GM18511 (cell line): ENCODE results near the gene ZBTB21.

Source experiments
- ATAC-seq: cut with Tn5 transposase; IDR thresholded peaks from one replicate; pipeline ENCODE4 v1.9.1; 2021; ENCODE audit warnings: mild to moderate bottlenecking, moderate library complexity; ENCODE audit not compliant: unreplicated experiment

The ZBTB21 gene

DNA sequence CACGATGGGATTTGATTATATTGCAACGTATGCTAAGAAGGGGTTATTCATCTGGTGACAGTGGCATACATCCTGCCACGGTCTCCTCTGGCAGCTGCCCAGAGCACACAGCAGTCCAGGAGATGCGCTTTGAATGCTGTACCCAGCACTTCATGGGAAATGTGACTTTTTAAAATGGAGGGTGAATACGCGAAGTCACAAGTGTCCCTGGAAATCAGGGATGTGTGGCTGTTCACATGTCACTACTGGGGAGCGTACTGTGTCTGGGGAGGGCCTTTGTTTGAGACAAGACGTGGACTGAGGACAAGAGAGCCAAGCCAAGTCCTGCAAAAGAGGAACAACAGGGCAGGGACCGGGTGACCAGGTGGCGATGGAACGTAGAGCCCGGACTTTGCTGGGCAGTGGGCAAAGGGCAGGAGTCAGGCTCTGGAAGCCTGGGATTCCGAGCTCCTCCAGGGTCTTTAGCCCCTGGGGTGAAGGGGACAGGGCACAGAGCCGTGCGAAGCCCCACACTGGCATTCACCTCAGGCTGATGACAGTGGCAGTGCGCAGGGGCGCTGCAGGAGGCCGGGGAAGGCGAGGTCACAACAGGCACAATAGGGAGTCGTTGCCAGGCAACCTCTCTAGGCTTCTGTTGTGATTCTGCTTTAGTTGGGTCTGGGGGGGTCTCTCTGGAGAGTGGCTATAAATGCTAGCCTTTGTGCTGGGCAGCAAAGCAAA is 11.4 kb upstream of the ZBTB21 start:
- ATAC-seq = no peak

DNA sequence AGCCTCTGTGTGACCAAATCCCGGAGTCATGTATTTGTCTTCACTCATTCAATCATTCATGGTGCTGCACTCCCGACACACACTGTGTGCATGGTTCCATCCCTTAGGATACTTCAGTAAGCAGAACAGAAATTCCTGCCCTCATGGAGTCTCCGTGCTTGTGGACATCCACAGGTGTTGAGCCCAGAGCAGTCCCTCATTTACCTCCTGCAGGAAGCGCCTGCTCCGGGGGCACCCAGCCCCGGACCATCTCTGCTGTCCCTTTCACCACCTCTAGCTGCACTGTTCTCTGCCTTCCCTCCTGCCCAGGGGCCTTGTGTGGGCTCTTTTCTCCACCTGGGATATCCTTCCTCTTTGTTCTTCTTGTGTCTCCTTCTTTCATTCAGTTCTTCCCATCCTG is 9.5 kb upstream of the ZBTB21 start:
- no peak for ATAC-seq

DNA sequence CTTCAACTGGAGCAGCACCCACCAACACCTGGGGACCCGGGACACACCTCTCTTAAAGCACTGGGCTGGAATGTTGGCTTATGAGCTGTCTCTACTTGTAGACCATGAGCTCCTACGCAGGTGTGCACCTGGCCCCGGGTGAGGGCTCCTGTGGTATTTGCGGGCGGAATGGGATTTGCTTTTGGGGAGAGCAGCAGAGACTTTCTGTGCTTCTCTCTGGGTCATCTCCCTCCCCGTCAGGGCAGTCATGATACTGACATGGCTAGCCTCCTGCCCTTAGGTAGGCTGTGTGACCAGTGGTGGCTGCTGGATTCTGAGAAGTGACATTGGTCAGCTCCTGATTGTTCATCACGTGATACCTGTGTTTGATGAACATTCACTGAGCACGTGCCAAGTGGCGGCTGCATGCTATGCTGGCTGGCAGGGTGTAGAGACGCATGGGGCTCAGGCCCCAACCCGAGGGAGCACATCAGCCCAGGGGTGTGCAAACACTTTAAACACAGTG is 9.0 kb upstream of the ZBTB21 start:
- no peak for ATAC-seq

DNA sequence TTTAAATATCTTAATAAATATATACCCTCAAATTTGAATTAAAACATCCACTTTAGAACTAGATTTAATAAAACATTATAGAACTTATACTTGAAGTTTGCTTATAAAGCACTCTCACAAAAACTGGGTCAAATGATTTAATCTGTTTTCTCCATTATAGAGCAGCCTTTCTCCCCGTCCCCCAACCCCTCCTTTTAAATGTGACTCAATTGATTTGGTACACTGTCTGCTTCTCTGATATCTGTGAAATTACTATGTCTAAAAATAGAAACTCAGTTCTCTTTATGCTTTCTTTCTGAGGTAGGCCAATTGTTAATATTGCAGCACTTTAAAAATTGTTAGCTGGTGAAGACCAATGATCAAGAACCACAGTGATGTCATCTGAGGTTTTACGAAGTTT is 6.9 kb upstream of the ZBTB21 start:
- ATAC-seq = no peak

DNA sequence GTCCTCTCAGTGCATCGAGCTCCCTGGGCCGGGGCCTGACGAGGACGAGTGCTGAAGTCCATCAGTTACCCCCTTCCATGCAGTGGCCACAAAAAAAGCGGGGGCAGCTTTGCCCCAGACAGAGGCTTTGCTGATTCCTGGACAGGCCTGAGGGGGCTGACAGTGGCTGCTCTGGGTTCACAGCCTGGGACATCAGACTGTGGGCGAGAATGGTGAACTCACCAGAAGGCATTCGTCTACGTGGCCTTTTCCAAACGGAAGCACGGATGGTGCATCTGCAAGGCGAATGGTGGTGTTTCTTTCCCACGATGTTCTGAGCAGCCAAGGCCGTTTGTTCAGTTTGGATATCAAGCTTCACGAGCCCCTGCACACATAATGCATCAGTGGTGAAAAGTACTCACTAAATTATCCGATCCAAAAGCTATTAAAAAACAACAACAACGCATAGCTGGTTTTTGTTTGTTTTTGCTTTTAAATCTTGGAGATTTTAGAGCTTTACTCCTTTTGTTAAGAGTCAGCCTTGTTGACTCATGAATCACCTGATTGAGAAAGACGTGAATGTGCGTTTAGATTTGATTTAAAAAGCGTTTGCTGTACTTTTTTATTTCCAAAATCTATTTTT is 6.3 kb upstream of the ZBTB21 start:
- ATAC-seq = no peak

DNA sequence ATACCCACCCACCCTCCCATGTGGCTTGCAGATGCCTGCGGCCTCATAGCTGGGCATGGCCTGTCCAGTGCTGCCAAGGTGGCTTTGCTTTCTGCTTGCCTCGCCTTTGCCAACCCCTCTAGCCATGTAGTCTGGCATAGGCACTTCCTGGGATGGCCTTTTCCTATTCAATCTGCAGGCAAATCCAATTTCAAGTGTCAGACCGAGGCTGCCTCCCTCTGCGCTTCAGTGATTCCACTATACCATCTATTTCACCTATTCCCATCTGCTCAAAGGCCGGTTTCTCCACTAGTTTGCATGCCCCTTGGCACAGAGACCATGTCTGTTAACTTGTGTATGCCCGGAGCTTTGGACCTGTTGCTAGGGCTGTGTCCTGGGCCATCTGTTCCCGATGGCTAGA is 3.8 kb upstream of the ZBTB21 start:
- ATAC-seq = no peak

DNA sequence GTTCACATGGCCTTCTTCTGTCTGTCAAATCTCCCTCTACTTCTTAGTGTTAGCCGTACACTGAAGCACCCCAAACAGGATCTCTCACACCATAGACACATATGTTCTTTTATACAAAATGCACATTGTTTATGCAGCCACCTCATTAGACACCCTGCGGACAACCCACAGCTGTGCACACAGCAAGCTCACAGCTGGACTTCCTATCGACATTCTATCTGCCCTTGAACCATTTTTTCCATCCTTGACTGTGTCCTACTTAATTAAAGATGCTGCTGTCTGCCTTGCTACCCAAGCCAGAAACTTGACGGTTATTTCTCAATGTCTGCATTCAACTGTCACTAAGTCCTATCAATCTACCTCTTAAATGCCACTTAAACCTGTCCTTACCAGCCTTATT is 3.2 kb upstream of the ZBTB21 start:
- ATAC-seq = no peak

DNA sequence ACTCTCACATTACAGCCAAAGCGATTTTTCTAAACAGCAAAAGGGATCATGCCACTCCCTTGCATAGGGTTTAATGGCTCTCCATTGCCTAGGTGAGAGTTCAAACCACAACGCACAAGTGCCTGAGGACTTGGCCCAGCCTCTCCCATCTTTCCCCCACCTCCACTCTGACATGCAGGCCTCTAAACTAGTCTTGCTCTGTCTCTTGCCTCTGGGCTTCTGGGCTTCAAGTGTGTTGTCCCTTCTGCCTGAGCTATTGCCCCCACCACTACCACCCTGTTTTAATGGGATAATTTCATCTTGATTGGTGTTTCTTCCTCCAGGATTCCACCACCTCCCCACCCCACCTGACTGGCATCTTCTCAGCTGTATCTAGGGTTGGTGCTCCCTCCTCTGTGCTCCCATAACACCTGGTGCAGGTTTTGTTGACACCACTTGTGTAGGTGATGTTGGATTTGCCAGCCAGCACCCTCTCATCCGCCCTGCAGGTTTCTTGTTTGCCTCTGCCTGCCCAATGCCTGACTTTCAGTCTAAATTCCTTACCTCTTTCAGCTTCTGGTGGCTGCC is 2.7 kb upstream of the ZBTB21 start:
- ATAC-seq = no peak

DNA sequence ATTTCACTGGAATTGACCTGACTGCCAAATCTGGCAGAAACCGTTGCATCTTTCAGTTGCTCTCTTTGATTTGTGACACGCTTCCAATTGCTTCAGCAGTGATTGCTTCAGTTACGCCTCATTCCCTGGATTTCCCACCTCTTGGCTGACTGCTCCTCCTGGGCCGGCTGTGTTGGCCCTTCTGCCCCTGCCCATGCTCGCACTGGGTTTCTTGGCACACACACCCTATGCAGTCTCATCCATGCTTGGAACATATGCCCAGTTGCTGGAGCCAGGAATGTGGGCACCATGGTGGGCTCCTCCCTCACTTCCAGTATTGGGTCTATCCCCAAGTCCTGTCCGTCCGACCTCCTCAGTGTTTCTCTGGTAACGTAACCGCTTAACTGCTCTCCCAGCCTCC is 2.2 kb upstream of the ZBTB21 start:
- no peak for ATAC-seq

DNA sequence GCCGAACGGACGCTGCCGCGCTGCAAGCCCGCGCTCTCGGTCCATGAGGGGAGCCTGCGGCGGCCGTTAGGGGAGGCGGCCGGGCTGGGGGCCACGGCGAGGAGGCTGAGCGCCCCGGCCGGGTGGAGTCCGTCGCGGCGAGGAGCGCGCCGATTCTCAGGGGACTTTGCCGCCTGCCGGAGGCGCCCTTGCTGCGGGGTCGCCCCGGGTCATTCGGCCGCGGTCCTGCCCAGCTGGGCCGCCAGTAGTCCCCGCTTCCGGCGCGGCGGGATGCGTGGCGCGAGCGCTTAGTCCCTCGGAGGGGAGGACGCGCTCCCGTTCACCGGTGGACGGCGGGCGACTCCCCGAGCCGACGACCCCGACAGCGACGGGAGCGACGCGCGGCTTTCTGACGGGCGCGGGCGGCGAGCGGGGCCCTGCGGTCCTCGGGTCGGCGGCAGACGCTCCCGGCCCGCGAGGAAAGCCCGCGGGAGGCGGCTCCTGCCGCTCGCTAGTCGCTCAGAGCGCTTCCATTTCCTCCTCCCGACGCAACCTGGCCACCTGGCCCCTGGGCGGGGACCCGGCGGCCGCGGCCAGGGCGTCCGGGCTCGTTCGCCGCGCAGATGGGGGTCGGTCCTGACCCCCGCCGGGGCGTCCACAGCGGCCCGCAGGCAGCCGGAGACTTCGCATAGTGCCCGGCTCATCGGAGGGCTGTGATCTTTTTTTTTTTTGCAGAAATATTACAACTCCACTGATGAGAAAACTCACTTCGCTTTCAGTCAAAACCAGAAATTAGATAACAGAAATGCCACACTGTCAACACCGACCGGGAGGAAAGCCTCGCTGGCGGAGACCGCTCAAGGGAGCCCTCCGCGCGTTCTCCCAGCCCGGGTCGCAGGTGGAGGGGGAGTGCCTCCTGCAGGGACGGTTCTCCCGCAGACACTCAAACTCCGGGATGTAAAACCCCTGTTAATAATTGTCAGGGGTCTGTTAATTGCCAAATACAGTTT is 641 bp upstream of the ZBTB21 start:
- ATAC-seq = peak; percentile 25

DNA sequence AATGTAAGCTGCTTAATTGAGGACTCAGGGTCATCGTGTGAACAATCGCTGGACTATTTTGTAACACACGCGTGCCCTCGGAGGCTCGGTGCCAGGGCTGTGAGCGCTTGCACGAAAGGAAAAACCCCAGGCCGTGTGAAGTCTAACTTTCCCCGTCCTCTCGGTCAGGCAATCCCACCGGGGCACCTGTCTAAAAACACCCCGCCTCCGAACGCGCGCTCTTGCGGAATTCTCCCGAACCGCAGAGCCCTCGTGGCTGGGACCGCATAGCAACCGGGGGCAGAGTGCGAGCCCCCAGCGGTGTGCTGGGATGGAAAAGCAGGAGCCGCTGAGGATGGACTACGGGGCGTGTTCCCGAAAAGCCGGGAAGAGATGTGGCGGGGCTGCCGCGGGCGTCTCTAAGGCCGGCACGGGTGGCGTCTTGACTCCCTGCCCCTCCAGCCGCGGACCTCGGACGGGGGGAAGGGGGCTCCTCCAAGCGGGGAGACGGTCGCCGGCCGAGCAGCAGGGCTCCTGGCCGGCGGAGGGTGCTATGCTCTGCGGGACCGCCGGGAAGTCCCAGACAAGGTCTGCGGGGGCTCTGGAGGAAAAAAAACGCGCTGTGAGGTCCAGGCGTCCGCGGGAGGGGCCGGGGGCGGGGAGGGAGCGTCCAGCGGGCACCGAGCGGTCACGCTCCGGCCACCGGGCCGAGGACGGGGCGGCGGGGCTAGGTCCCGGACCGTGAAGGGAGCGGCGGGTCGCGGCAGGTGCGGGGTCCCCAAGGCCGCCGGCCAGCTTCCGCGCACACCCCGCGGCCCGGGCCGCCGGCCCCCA is 936 bp downstream of the ZBTB21 start:
- ATAC-seq = peak; percentile 34

DNA sequence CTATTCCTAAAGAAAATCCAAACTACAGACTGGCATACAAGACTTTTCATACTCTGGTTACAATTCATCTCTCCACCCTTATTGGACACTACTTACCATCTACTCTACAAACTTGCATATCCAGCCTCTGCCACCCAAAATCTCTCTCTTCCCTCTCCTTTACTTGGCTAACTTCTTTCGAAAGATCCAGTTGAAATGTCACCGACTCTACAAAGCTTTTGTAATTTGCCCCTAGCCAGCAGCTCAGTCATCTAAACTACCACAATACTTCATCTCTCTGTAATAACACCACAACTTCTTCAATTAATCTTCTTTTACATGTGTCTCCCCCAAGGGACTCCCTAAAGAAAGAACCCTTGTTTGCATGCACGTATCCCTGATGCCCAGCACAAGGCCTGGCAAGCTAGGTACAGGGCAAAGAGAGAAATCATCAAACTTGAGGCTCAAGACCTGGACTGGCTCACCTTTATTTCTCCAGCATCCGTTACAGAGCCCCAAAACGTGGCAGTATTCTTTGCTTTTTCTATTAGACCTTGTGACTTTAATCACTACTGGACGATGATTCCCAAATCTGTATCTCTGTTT is 2.7 kb downstream of the ZBTB21 start:
- ATAC-seq = no peak

DNA sequence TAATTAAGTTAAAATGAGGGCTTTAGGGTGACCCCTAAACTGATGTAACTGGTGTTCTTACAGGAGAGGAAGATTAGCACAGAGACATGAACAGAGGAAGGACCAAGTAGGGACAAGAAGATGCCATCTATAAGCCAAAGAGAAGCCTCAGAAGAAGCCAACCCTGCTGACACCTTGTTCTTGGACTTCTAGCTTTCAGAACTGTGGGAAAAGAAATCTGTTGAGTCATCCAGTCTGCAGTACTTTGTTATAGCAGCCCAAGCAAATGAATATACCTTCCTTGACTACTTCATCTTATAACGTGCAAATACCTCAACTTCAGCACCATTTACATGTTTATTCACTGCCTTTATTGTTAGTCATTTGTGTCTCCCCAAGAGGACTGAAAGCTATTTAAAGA is 3.4 kb downstream of the ZBTB21 start:
- ATAC-seq = no peak

DNA sequence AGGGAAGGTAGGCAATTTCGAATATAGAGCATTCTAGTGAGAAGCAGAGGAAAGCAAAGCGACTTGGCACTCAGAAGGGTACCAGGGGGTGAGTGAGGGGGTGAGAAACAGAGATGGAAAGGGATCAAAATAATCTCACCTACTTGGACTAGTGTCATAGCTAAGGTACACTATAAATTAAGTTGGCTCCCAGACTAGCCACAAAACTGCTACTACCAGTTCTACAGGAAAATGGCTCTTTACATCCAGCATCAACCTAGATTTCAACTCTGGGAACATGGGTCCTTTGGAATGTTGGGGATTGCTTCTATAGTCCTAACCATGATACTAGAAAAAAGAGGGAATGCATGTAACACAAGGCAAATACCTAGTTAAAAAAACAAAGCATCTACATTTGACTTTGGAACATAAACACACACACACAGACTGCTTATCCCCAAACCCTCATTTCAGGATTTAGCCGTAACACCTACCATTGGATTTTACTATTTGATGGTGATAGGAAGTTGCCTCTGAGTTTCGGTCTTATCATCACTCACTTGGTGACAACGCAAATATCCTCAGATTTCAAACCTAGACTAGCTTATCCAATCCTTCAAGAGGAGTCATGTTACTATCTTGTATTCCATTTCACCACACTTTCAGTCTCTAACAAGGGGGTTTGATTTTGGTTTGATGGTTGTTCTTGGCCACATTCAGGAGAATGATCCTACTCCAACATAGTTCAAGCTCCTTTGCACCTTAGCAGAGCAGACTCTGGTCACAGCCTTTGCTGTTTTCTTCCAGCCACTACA is 5.6 kb downstream of the ZBTB21 start:
- ATAC-seq = no peak

DNA sequence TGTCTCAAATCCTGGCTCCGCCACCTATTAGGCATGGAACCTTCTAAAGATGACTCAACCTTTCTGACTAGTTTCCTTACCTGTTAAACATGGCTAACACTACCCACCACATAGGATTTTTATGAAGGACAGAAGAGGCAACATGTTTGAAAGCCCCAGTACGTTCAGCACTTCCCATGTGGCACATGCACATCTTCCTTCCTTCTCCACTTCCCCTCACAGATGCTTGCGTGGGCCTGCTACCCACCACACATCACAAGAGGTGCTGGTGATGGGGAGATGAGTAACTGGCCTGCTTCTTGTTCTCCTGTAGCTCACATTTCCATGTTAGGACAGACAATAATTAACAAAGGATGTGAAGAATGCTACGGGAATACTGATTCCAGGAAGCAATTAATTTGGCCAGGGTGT is 7.1 kb downstream of the ZBTB21 start:
- ATAC-seq = no peak

DNA sequence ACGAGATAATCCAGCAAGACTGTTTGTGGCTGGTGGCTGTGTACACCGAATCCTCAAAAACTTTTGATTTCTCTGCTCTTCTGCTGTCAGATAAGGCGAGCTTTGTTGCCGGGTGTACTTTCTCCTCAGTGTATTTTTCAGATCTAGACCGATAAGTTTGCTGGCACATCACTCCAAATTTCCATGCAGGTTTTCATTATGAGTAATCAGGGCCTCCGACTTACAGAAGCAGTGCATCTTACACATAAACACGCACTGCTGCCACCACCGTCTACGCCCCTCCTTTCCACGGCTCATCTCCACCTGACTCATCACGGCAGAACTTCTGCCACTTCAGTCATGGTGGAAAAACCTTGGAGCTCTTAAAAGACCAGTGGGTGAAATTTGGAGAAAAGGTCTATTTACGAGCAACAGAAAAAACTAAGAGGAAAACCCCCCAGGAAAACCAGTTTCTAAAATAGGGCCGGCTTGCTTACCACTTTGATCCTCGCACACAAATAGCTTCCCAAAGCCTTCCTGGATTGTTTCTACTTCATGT is 7.7 kb downstream of the ZBTB21 start:
- ATAC-seq = peak; percentile 89

DNA sequence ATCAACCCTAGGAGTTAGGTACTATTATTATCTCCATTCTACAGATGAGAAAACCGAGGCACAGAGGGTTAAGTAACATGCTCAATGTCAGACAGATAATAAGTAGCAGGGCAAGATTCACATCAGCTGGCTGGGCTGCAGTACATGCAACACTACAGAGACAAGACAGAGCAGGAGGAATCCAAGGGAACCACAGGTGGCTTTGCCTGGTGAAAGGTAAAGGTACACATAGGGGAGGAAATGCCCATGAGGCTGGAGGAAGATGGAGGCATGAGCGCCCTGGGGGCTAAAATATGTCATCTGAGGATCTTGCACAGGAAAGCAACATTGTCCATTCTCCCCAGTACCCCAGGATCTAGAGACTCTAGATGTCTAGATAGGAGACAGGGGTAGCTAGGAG is 8.4 kb downstream of the ZBTB21 start:
- ATAC-seq = no peak

DNA sequence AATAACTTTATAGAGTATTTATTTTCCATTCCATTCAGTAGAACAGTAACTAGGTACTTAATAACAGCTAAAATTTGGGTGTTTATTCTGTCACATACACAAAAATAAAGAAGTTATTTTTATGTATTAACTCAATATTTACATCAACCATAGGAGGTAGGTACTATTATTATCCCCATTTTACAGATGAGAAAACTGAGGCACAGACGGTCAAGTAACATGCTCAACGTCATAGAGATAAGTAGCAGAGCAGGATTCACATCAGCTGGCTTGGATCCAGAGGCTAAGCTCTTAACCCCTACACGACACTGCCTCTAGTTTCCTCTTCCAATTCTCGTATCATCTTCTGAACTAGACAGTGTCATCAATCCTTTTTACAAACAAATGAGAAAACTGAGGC is 9.3 kb downstream of the ZBTB21 start:
- no peak for ATAC-seq

DNA sequence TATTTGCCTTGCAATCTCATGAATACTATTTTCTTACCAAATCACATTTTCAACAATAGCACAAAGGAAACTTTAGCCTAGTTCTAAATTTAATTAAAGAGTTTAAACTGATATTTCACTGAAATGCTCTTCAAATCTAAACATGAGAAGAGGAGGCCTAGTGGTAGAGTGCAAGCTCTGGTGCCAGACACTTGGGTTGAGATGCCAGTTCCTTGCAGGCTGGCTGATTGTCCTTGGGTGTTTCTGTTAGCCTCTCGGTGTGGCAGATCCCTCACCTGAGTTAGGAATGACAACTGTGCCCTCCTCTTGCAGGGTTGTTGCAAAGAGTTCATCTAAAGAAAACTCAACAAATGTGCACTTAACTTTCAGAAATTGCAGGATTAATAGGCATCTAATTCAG is 12.5 kb downstream of the ZBTB21 start:
- no peak for ATAC-seq
